Gastrocnemius medialis (tissue), 4 donors: Measurements from ENCODE around the gene PAPPA.

Experiments
- POLR2A ChIP-seq, 2 donors: fragments of 450-650 bp; IDR thresholded peaks; one replicate each; pipeline ENCODE4 v1.6.1; 2017; ENCODE audit warnings: antibody characterized with exemption in 2 of 2, mild to moderate bottlenecking in 2 of 2, moderate library complexity in 2 of 2
- TF ChIP-seq, protein P1 (sequence below), 5 experiments: fragments of 450-650 bp in 3 of 5; fragments of 200-600 bp in 2 of 5; sonication (generic) in 2 of 5; IDR thresholded peaks in 4 of 5; conservative IDR thresholded peaks in 1 of 5; 1 replicate in 4 of 5; 2 replicates in 1 of 5; pipeline ENCODE4 v1.5.1; 2016 to 2019; ENCODE audit warnings: antibody characterized with exemption in 5 of 5, mild to moderate bottlenecking in 3 of 5, moderate library complexity in 3 of 5

DNA sequence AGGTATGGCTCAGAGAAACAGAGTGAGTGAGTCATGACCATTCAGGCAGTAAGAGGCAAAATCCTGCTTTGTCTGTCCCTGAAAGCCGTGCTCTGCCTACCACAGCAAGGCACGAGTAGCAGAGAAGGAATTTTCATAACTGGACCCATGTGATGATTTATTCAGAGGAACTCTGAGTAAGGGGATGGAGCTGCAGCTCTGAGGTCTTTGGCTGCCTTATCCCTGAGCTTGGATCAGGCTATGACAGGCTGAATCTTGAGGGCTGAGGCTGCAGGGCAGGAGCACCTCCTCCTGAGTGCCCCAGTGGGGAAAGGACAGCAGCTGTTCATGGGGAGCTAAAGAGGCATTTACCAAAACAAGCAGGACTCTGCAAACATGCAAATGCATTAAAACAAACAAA, 183.4 kb downstream of the PAPPA start:
- TF ChIP-seq, protein P1, sequence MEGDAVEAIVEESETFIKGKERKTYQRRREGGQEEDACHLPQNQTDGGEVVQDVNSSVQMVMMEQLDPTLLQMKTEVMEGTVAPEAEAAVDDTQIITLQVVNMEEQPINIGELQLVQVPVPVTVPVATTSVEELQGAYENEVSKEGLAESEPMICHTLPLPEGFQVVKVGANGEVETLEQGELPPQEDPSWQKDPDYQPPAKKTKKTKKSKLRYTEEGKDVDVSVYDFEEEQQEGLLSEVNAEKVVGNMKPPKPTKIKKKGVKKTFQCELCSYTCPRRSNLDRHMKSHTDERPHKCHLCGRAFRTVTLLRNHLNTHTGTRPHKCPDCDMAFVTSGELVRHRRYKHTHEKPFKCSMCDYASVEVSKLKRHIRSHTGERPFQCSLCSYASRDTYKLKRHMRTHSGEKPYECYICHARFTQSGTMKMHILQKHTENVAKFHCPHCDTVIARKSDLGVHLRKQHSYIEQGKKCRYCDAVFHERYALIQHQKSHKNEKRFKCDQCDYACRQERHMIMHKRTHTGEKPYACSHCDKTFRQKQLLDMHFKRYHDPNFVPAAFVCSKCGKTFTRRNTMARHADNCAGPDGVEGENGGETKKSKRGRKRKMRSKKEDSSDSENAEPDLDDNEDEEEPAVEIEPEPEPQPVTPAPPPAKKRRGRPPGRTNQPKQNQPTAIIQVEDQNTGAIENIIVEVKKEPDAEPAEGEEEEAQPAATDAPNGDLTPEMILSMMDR (IDR thresholded peaks at IDR 0.05 in 4 of 5, conservative IDR thresholded peaks at IDR 0.05 in 1 of 5) = no peak
- no peak for TF ChIP-seq POLR2A (IDR thresholded peaks at IDR 0.05)
